ENCODE measurements around the gene KLHL15.

DNA sequence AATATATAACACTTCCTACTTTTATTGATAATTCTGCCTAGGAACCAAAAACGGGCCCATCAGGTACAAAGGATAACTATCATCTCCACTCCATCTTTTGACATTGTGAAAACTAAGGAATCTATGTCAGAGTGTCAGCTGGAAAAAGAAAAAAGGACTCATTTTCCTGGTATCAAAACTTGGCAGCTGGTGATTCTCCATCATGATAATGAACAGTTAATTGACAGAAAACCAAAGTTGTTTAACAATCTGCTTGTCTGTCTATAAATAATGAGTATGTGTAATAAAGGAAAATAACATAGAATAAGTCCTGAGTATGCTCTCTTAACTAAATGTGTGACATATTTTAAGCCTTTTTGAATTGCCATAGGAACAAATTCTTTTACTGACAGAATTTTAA, 87.8 kb downstream of the KLHL15 start:
- TF ChIP-seq, protein P1, sequence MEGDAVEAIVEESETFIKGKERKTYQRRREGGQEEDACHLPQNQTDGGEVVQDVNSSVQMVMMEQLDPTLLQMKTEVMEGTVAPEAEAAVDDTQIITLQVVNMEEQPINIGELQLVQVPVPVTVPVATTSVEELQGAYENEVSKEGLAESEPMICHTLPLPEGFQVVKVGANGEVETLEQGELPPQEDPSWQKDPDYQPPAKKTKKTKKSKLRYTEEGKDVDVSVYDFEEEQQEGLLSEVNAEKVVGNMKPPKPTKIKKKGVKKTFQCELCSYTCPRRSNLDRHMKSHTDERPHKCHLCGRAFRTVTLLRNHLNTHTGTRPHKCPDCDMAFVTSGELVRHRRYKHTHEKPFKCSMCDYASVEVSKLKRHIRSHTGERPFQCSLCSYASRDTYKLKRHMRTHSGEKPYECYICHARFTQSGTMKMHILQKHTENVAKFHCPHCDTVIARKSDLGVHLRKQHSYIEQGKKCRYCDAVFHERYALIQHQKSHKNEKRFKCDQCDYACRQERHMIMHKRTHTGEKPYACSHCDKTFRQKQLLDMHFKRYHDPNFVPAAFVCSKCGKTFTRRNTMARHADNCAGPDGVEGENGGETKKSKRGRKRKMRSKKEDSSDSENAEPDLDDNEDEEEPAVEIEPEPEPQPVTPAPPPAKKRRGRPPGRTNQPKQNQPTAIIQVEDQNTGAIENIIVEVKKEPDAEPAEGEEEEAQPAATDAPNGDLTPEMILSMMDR (IDR thresholded peaks at IDR 0.05; ENCODE audit: low read depth, low read length), result no peak
- TF ChIP-seq MYC (IDR thresholded peaks at IDR 0.05; ENCODE audit: low read depth, low read length) (no peak), POLR2A (IDR thresholded peaks at IDR 0.05; ENCODE audit: extremely low read depth, insufficient read length) (no peak)
- TF ChIP-seq, protein P2, sequence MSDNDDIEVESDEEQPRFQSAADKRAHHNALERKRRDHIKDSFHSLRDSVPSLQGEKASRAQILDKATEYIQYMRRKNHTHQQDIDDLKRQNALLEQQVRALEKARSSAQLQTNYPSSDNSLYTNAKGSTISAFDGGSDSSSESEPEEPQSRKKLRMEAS (IDR thresholded peaks at IDR 0.05; ENCODE audit: low read depth, low read length), result no peak
